Measurements from ENCODE around the gene VPS29. TPM values are rescaled to one million over a fixed set of nuclear protein-coding genes. Genes with fewer than 3 reads are reported as not detected.

The VPS29 gene
- total and polyA plus RNA-seq, 2 of the 8 experiments (the other 6 are each of a cell fraction or from before 2014, with no cell fraction given): 59.0 to 74.6 TPM

DNA sequence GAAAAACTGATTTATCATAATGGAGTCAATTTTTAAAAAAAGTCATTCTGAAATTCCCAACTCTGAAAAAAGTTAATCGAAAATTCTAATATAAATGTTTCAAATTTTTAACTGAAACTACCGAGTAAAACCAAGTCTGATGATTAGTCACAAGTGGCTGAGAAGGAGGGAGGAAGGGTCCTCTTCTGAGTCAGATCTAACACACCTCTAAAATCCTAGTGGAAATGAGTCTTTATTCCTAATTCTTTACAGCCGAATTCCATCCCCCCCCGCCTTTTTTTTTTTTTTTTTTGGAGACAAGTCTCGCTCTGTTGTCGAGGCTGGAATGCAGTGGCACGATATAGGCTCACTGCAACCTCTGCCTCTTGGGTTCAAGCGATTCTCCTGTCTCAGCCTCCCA, 38.1 kb upstream of the VPS29 start:
- H3K4me2 ChIP-seq (ENCODE audit: insufficient read depth in 1 of 2, low read depth in 2 of 2, low read length in 2 of 2): no peak overlapping the region
- CTCF ChIA-PET (ENCODE audit: partially characterized antibody): interaction anchor here (0.5 to 4.6 kb wide), 5 partner anchors 13 to 62 kb away, joined by 3 to 23 read pairs (median 4); no protein-coding TSS in a partner anchor
- no peak overlapping the region for H2BK20ac ChIP-seq (ENCODE audit: low read length)
- no peaks in the 10 kb centered on the region for H3K27me3 ChIP-seq (replicated peaks in 1 of 4; ENCODE audit: control insufficient read depth in 3 of 4, extremely low read depth in 1 of 4, insufficient read depth in 3 of 4, low read length in 3 of 4)
- no peak overlapping the region for H3K18ac ChIP-seq (ENCODE audit: extremely low read depth, low read length)
- no peak overlapping the region for H2BK15ac ChIP-seq (ENCODE audit: low read length)
- no peak overlapping the region for H2BK120ac ChIP-seq (replicated peaks; ENCODE audit: low read depth, low read length)
- H3K14ac ChIP-seq (ENCODE audit: insufficient read length): no peak overlapping the region
- H3K79me2 ChIP-seq (ENCODE audit: control insufficient read depth in 1 of 2, insufficient read depth in 2 of 2, low read length in 2 of 2): no peaks in the 10 kb centered on the region
- H4K8ac ChIP-seq (ENCODE audit: extremely low read depth, insufficient read depth, low read length): no peak overlapping the region
- POLR2A ChIA-PET (ENCODE audit: partially characterized antibody): interaction anchor here (0.7 kb wide), 1 partner anchor 16 kb away, joined by 3 read pairs; no protein-coding TSS in a partner anchor
- no peak overlapping the region for H4K5ac ChIP-seq (ENCODE audit: insufficient read length, low read depth, low read length)
- H3K79me1 ChIP-seq (ENCODE audit: low read depth, low read length): no peaks in the 10 kb centered on the region
- H2AK5ac ChIP-seq (ENCODE audit: low read depth, low read length): no peak overlapping the region
- no peak overlapping the region for H4K91ac ChIP-seq (replicated peaks; ENCODE audit: insufficient read length, low read length)
- H3K56ac ChIP-seq (replicated peaks; ENCODE audit: insufficient read length, low read depth, low read length): no peak overlapping the region
- 96% methylated on average over 2 of the region's 8 CpGs; no CpG with 5 or more reads in 1 of the 2 experiments for WGBS, 2 experiments (ENCODE audit: extremely low coverage in 1 of 2, insufficient coverage in 1 of 2, insufficient read length in 1 of 2, insufficient replicate concordance in 2 of 2, low coverage in 1 of 2, low lambda C conversion rate in 2 of 2, missing lambda C conversion rate in 1 of 2)
- no peak overlapping the region for H3K23ac ChIP-seq (ENCODE audit: insufficient read length)
- no peaks in the 10 kb centered on the region for H3K9me3 ChIP-seq (ENCODE audit: insufficient read depth in 2 of 2, low read depth in 1 of 2, low read length in 1 of 2)
- no peak for FAIRE-seq
- H3K9ac ChIP-seq (replicated peaks in 1 of 4; ENCODE audit: extremely low read depth in 1 of 4, low read depth in 3 of 4, low read length in 3 of 4): no peak overlapping the region
- H3K23me2 ChIP-seq (ENCODE audit: low read depth, low read length): no peaks in the 10 kb centered on the region
- no peak overlapping the region for H2BK5ac ChIP-seq (ENCODE audit: low read depth, low read length)
- H3K4me1 ChIP-seq (replicated peaks in 1 of 4; ENCODE audit: control insufficient read depth in 3 of 4, insufficient read depth in 4 of 4, low read length in 3 of 4): no peaks in the 10 kb centered on the region
- H2AFZ ChIP-seq (ENCODE audit: low read length): no peak overlapping the region
- H4K20me1 ChIP-seq (replicated peaks in 1 of 2; ENCODE audit: control insufficient read depth in 1 of 2, insufficient read depth in 2 of 2, low read length in 2 of 2): peaks cover 2% of the 10 kb centered on the region in 2 experiments
- peaks cover 5 to 38% (median 21%) of the 10 kb centered on the region in 4 experiments for H3K36me3 ChIP-seq (ENCODE audit: control insufficient read depth in 2 of 4, insufficient read depth in 4 of 4, low read length in 3 of 4)
- no peak overlapping the region for H3K4ac ChIP-seq (replicated peaks; ENCODE audit: insufficient read length, low read depth, low read length)
- no peak overlapping the region for H3K4me3 ChIP-seq (ENCODE audit: extremely low read depth in 1 of 4, insufficient read depth in 2 of 4, low read depth in 3 of 4, low read length in 4 of 4)
- no peak overlapping the region for H3K27ac ChIP-seq (ENCODE audit: low read depth, low read length)
- H2BK12ac ChIP-seq (ENCODE audit: low read depth, low read length): no peak overlapping the region
- no peak for DNase-seq (ENCODE audit: low read depth in 1 of 2, low spot score in 2 of 2)
